Stimulated activated CD4-positive, alpha-beta T cell treated with anti-CD3 and anti-CD28 coated beads, Interleukin-4, amount 100 ng/mL, for 48 hours (primary cell): ENCODE data around the gene MACROD2.

Experiments
- DNase-seq, 2 donors: peaks; one replicate each; pipeline ENCODE4 v3.0.0-alpha.2; 2020; ENCODE audit warnings: low read depth in 2 of 2

Gene MACROD2

DNA sequence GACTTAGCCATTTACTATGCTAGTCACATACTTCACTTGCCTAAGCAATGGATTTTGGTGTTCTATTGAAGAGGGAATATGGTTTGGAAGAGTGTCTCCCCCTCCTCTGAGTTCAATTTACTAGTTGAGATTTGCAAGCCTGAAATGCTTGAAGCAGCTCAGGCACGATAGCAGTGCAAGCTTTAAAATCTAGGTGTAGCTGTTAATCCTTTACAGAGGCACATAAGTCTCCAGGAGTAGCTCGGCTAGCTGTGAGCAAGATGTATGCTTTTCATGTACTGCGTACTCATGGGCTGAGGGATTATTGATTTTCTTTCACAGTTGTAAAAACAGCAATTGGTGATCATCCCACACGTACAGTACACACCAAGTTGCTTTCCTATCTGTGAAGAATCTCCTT lies 341.4 kb downstream of the MACROD2 start:
- DNase-seq = no peak

DNA sequence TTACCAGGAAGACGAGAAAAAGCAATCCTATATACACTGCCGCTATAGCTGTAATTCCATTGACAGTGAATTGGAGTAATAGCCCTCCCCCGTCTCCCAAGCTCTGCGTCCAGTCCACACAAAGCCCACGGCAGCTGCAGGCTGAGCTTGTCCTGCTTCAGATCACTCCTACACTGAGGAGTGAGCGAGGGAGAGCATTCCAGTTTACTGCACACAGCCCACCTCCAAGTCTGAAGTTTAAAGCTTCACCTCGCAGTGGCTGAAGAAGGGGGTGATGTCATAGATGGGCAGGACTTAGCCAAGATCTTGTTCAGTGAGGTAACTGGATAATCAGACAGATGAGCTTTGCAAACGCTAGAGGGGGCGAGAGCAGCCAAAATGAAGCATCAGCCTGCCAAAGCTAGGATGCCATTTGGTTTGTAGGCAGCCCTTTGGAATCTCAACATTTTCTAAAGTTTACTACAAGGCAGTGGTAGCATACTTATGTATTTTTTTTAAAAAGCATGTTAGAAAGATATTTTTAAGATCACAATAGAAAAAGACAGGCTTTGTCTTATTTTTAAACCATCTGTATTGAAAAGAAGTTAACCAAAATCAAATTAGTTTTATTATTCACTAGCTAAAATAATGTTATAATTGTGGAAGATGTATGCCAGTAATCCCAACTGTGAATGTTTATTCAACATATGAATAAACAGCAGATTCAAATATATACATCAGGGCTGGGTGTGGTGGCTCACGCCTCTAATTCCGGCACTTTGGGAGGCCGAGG lies 342.3 kb downstream of the MACROD2 start, which contains the start of gene FLRT3:
FLRT3 (minus strand) TSS at position 213 of the 772 bp plus-strand sequence. CDS start 10,106 bp downstream, outside the sequence.
- DNase-seq = no peak

DNA sequence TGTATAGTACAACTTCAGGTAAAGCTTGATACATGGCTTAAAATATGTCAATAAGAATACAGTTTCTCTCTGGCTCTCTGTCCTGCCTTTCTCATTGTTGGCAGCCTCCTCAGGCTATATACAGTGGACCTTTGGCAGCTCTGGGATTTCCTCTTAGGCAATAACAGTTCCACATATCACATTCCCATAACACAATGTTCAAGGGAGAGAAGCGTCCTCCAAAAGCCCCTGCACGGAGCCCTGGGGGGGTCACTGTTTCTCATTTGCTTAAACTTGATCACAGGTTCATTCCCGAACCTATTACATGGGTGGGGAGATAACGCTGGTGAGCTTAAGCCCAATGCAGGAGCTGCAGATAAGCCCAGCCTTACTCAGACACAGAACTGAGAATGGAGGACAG lies 346.5 kb downstream of the MACROD2 start:
- no peak for DNase-seq

DNA sequence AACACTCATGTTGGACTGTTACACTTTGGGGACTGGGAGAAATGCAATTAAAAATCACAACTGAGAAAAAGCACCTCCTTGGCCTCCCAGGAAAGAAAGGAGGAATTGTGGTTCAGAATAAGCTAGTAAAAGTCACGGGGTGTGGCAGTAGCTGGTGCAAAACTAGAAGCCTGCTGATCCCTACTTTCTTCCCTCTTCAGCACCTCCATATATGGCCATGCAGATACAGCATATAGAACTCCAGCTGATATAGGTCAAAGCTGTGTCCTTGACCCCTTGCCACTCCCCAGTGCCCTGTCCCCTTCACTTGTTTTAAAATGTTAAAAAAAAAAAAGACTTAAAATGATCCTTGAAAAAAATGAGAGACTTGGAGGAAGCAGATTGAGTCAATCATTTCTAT lies 347.6 kb downstream of the MACROD2 start:
- no peak for DNase-seq

DNA sequence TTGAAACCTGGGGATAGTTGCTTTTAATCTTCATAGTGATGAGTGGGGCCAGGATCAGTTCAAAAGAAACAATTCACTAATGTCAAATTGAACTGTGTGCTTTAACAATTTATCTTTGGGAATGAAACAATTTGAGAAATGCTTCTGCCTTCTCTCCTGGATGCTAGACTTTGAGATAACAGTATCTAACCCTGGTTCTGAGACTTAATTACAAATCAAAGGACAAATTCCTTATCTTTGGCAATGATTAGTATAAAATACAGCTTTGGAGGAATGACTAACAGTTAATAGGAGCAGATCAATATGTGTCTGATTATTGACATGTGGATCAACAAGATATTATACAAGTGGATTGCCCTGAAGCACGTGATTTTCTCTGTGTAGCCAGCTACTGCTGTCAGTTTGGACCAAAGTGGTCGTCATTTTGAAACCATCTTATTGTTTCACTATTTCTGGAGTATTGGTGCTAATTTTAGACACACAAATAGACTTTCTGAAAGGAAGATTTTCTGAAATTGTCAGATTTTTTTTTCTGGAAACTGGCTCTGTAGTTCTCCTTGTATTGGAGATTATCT lies 348.3 kb downstream of the MACROD2 start:
- no peak for DNase-seq

DNA sequence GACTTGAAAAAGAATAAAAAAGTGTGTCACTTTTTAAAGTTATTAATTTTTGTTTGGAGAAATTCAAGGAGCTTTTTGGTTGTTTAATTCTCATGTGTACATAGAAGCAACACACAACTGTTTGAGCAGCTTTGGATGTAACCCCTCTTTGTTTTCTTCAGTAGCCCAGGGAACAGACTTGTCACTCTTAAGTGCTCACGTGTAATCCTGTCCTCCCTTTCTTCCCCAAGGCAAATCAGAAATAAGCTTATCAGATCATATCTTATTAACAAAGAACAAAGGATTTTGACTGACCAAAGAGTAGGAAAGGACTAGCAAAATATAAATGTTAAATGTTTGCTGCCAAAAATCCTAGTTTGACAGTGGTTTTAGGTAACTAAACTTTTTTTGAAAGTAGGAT lies 349.4 kb downstream of the MACROD2 start:
- DNase-seq = no peak

DNA sequence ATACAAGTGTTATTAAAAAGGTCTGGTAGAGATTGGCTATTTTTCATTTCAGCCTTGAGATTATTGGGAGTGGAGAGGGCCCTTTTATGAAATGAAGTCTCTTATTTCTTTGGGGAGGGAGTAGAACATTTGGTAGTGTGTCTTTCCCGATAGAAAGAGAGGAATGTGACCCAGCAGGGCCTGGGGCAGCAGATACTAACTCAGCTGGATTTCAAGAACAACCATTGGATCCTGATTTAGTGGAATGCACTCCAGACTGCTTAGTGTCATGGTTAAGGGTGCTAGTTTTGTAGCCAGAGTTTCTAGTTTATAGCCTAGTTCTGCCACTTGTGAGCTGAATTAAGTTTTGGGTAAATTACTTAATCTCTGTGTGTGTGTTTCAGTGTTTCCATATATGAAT lies 360.5 kb downstream of the MACROD2 start:
- no peak for DNase-seq

DNA sequence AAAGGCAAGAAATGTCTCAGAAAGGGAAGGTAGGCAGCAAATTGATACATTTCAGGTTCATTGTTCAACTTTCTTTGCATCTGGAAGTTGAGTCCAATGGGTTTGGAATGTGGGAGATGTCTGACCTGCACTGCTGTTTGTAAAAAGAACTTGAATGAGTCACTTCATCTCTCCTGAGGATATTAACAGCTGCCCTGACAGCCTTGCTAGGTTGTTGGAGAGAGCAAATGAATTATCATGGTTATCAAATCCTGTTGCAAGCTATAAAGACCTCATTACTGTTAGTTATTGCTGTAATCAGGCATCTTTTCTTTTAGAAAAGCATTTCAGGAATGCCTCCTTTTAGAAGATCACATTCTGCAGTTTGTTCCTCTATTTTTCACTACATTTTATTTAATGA lies 365.1 kb downstream of the MACROD2 start:
- no peak for DNase-seq

DNA sequence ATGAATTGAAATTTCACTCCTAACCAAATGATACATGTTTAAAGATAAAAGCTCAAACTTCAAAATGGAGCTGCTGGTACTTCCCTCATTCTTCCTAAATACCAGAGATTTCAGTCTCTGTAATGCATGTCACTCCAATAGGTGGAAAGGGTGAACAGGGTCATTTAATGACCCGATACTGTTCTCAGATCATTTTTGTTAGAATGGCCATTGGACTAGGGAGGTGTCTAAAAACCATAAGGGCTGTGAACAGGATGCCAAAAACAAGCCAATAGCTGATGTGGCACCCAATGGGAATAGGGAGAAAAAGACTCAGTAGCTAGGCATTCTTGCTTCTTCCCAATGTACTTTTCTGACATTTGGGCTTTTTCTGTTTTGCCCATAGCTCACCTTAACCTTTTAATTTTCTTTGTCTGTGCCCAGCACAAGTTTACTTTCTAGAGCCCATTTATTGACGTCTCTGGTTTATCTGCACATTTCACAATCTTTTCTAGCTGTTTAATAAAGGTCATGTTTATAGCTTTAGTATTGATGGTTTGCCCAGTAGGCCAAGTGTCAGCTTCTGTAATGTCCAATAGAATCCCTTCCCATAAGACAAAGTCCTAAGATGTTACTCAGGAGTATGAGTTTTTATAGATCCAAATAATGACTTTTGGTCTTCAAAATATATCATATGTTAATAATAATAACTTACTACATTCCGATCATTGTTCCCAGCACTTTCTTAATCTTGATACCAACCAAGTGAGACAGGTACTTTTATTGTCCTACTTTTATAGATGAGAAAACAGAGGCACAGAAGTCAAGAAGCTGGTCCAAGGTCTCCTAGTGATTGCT lies 366.4 kb downstream of the MACROD2 start:
- no peak for DNase-seq

DNA sequence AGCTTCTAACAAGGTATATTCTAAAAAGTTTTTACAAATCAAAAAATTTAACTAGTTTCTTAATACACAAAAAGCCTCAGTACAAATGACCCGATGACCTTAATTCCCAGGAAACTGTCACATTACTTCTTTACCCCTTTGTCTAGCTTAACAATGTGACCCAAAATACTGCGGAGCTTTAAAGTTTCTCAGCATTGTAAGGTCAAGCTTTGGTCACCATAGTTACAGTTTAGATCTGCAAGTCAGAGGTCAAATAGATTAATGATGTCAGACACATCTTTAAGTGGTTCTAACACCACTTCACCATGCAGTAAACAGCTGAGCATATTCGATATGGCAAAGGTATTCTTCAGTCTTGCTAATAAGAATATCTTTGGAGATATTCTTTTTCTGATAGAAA lies 378.9 kb downstream of the MACROD2 start:
- no peak for DNase-seq

DNA sequence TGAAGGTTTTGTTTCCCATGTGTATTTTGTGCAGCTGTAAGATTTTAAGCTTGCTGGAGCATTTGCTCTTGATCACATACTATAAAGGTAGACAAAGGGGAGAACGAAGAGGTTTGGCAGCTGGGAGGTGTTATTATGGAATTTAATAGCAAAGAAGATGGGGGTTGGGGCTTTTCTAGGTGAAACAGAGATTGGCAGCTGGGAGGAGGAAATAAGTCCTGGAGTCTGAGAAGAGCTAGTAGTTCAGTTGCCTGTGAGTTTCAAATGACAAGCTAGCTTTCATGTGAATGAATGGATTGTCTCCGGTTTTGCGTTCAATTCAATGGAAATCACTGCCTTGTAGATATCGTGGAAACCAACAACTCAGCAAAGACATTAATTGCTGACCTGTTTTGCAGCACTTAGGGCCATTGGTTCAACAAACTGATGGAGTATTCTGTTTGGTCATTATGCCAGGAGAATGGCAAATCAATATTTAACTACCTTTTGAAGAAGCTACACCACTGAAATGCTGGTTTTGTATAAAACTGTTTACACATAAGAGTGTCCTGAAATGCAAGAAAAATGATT lies 380.2 kb downstream of the MACROD2 start:
- no peak for DNase-seq

DNA sequence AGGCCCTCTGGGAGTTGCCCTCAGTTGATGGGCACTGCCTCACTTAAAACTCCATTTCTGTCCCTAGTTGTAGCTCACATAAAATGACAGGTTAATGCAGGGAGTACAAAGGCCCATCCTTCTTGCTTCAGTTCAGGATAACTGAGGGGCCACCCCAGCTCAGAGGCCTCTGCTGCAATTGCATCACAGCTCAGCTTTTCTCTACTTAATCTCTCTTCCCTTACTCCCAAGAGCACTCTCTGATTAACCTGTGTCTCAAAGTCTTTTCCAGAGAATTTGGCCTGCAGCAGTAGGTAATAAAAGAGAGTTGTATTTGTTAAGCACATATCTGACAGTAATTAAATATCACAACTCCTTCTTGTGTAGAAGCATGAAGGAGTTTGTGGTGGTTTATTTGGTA lies 383.0 kb downstream of the MACROD2 start:
- DNase-seq = no peak

DNA sequence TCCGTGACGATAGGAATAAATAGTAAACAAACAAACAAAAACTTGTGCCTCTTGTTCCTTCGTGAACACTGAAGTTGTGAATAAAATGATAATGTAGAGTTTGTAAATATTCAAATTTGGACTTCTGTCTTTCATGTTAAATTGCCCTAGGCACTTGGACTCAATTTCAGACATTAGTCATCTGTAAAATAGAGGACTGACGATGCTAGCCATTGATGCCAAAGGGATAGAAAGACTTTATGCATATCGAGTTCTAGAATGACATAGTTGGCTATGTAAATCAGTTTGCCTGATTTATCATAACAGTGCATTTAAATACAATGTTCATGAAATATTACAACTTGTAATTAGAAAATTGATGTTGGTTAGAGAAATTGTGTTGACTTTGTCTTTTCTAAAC lies 388.0 kb downstream of the MACROD2 start:
- DNase-seq = no peak

DNA sequence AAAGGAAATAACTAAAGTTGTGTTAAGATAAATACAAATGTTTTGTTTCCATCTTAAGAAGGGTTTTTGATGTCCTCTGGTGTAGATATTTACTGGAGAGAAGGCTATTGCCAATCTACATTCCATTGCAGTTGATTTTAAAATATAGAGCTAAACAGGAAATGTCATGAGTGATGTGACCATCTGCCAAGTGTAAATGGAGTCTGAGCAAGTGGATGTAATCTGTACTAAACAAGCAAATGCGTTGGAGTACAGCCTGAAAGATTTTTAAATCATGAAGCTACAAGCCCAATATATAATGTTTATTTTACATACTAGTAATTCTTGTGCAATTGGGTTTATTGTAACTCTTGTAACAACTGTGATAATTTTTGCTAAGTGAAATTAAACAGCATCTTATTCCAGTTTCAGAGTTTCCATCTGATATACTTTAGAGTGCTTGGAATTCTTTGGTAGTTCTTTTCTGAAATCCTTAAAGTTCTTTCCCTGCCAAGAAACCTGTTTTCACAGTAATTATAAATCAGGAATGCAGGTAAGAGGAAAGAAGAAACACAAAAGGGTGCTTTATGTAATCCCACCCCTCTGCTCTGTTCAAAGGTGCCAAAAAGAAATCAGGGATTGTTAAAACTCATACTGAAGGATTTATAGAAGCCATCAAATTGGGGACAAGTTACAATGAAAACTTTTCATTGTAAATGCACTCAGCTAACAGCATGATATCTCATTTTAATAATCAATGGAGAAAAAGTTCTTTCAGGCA lies 389.3 kb downstream of the MACROD2 start:
- DNase-seq = no peak

DNA sequence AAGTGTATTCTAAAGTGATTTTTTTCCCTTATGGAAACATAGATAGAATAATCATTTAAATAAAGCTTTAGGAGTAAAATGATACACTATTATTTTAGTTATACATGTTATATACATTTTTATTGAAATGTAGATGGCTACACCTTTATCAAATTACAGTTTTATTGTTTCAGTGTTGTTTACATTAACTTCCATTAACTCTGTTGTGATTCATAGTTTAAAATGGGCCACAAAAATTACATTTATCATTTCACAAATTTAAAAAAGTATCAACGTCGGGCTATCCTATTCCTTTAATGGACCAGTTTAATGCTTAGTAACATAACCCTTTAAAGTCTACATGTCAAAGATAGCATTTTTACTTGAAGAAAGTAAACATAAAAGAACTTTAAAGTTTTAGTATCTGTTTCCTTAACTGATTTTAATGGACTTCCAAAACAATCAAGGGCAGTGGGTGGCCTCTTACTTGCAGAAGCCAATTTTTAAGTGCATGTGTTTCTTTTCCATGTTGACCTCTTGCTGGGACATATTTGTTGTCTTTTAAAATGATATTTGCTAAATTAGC lies 389.9 kb downstream of the MACROD2 start:
- no peak for DNase-seq

DNA sequence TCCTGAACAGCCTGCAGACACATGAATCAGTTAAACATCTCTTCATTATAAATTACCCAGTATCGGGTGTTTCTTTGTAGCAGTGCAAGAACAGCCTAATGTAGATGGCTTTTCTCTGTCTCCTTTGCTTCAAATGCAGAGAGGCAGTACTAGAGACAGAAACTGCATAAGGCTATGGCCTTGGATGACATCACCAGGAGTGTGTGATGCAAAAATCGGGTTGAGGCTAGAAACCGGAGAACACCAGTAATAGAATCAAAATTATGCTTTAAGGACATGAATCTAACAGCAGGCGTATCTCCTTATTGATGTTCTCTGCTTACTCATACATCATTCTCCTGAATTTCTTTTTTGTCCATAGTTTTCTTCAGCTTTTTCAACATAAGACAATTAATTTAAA lies 391.4 kb downstream of the MACROD2 start:
- DNase-seq = no peak

DNA sequence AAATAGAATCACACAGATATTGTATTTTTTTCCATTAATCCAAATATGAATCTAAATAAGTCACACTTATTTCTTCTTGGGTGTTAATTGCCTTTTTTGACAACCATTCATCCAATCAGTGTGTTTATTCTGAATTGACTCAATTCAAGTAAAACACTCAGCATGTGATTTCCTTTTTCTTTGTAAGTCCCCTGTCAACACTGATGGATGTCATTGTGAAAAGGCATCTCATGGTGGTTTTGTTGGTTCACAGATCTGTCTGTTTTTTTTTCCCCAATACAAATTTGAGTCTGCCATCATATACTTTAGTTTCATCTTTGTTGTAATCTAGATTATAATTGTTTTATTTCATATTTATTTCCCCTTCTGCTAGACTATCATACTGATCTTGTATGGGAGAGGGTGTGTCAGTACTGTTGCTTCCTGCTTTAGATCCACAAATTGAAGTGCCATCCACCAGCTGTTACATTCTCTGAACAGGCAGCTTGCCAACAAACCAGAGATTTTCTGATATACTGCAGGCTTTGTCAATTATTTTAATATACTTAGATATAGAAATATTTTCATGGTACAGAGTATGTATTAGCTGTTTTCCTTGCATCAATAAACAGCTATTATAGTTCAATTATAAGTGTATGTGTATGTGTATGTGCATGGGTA lies 406.3 kb downstream of the MACROD2 start:
- no peak for DNase-seq

DNA sequence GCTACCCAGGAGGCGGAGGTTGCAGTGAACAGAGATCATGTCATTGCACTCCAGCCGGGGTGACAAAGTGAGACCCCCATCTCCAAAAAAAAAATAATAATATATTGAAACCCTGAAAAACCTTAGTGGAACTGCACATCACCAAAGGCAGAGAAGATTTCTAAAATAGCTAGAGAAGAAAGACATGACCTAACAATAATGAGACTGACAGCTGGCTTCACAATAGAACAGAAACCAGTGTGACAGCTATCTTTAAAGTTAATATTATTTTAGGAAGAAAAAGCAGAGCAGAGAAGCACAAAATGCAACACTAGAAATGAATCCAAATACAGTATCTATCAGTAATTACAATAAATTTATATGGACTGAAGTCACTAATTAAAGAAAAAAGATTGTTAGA lies 409.2 kb downstream of the MACROD2 start:
- no peak for DNase-seq

DNA sequence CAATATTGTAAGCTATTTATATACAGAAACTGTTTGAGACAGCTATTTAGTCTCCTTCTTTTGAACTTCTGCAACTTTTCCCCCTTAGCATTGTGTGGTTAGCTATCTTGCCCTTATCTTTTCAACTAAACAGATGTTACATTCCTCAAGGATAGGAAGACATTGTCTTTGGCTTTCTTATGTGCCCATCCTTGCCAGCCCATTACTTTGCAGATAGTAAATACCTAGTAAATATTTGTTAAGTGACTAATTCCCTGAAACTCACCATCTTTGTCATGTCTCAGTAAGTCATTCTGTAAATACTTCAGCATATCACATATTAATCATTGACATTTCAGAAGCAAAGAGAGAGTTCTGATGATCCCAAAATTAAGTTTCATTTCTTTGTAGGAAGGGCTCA lies 411.2 kb downstream of the MACROD2 start:
- no peak for DNase-seq

DNA sequence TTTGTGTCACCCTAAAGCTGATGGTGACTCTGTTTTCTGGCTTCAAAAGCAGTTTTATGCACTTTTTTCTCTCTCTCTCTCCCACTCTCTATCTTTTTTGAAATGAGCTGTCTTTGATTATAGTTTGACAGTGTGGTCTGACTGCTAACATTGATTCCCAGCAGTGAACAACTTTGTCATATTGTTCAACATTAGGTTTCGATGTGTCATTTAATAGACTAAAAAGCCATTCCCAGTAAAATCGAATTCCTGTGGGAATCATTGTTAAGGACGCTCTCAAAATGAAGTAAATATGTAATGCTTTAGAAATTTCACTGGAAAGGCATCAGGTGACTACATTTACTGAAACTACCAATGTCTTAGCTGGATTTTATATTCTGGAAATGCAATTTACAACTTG lies 412.0 kb downstream of the MACROD2 start:
- no peak for DNase-seq
